HepG2 (cell line): ENCODE measurements around the gene ESYT1. TPM values are rescaled to one million over a fixed set of nuclear protein-coding genes. Genes with fewer than 3 reads are reported as not detected.

Source experiments
- ATAC-seq: fragments of 200-7000 bp; cut with Tn5 transposase; 3 replicates; pipeline ENCODE4 v1.9.1; 2020; ENCODE audit warnings: mild to moderate bottlenecking, moderate library complexity
- BruUV-seq: library from RNA; stranded (reverse); fragments of 400-500 nt; replicated peaks from 2 replicates; lab custom pipeline; 2021; lab: Mats Ljungman, UMichigan
- CTCF ChIA-PET: fragments of 300-600 bp; formaldehyde crosslinking; extraction: SDS; loops from one replicate; lab custom pipeline; 2021; ENCODE audit warnings: low total read pairs, inconsistent platforms, low intra/inter-chr PET ratio; lab: Yijun Ruan, JAX
- POLR2A ChIA-PET: fragments of 350-600 bp; sonication (Branson Sonifier 250); formaldehyde crosslinking; loops from one replicate; lab custom pipeline; 2020; ENCODE audit warnings: antibody characterized with exemption, inconsistent platforms; lab: Yijun Ruan, JAX
- DNase-seq: peaks from one replicate; pipeline ENCODE4 v3.0.0-alpha.2; 2015; ENCODE audit warnings: low spot score
- FAIRE-seq: peaks from 3 replicates; lab custom pipeline; 2011; peaks lifted over from hg19 to GRCh38; lab: Jason Lieb, UNC
- H2AFZ ChIP-seq: one replicate; pipeline ENCODE4 v1.6.1; 2011; ENCODE audit warnings: low read length, inconsistent platforms
- H3K27ac ChIP-seq: fragments of 300-600 bp; 3 replicates; pipeline ENCODE4 v1.8.0; 2011; ENCODE audit warnings: mixed run types, mild to moderate bottlenecking, mixed read lengths, low read length, inconsistent platforms; ENCODE audit not compliant: insufficient read depth; ENCODE audit errors: extremely low read length
- H3K27me3 ChIP-seq, 2 experiments: fragments of 200-600 bp in 1 of 2; 2 replicates in 1 of 2; 3 replicates in 1 of 2; pipeline versions ENCODE4 v1.6.0 to v1.8.0; 2011; ENCODE audit warnings: low read length in 2 of 2, mild to moderate bottlenecking in 2 of 2, moderate library complexity in 2 of 2, inconsistent platforms in 1 of 2; ENCODE audit not compliant: insufficient read depth in 2 of 2, control insufficient read depth in 1 of 2
- H3K36me3 ChIP-seq, 2 experiments: fragments of 200-600 bp in 1 of 2; replicated peaks in 1 of 2; 2 replicates in 1 of 2; 3 replicates in 1 of 2; pipeline versions ENCODE4 v1.5.1 to v1.8.0; 2011; ENCODE audit warnings: low read length in 2 of 2, inconsistent platforms in 1 of 2; ENCODE audit not compliant: insufficient read depth in 2 of 2, control insufficient read depth in 1 of 2
- H3K4me1 ChIP-seq: 2 replicates; pipeline ENCODE4 v1.5.1; 2012; ENCODE audit warnings: low read length, inconsistent platforms; ENCODE audit not compliant: insufficient read depth
- H3K4me2 ChIP-seq: 2 replicates; pipeline ENCODE4 v1.6.0; 2011; ENCODE audit warnings: low read depth, low read length, inconsistent platforms
- H3K4me3 ChIP-seq, 3 experiments: fragments of 200-600 bp in 1 of 3; sonication (generic), shearing (Covaris generic) in 1 of 3; replicated peaks in 1 of 3; 2 replicates each; pipeline ENCODE4 v1.5.1; 2011 to 2016; ENCODE audit warnings: low read length in 3 of 3, inconsistent platforms in 2 of 3, low read depth in 2 of 3, mild to moderate bottlenecking in 2 of 3, control low read depth in 1 of 3, mixed read lengths in 1 of 3; ENCODE audit not compliant: insufficient read depth in 1 of 3
- H3K79me2 ChIP-seq: one replicate; pipeline ENCODE4 v1.6.1; 2011; ENCODE audit warnings: low read length, inconsistent platforms; ENCODE audit not compliant: insufficient read depth
- H3K9ac ChIP-seq: 2 replicates; pipeline ENCODE4 v1.6.0; 2011; ENCODE audit warnings: mild to moderate bottlenecking, low read depth, low read length, inconsistent platforms; ENCODE audit not compliant: insufficient read depth
- H3K9me3 ChIP-seq: 2 replicates; pipeline ENCODE4 v1.5.1; 2012; ENCODE audit warnings: mild to moderate bottlenecking, low read length
- H4K20me1 ChIP-seq: 2 replicates; pipeline ENCODE4 v1.6.0; 2011; ENCODE audit warnings: inconsistent platforms, mild to moderate bottlenecking, low read length, moderate library complexity; ENCODE audit not compliant: insufficient read depth
- JARID2 ChIP-seq: sonication (generic); formaldehyde crosslinking; IDR thresholded peaks from 2 replicates; pipeline ENCODE4 v1.8.1; 2023; ENCODE audit warnings: missing genetic modification reagents, inconsistent platforms; ENCODE audit not compliant: insufficient replicate concordance
- NONO ChIP-seq, 2 experiments: fragments of 450-650 bp in 1 of 2; sonication (generic) in 1 of 2; formaldehyde crosslinking in 1 of 2; IDR thresholded peaks in 1 of 2; conservative IDR thresholded peaks in 1 of 2; 2 replicates each; pipeline versions ENCODE4 v1.6.1 to v1.8.0; 2017 to 2022; ENCODE audit warnings: mild to moderate bottlenecking in 1 of 2, missing genetic modification reagents in 1 of 2, moderate library complexity in 1 of 2
- POLR2A ChIP-seq, 2 experiments: IDR thresholded peaks; 2 replicates each; pipeline ENCODE4 v1.6.1; 2011; ENCODE audit warnings: low read depth in 2 of 2, low read length in 2 of 2, mild to moderate bottlenecking in 1 of 2, moderate library complexity in 1 of 2; ENCODE audit not compliant: insufficient read depth in 1 of 2
- RBFOX2 ChIP-seq: fragments of 200-400 bp; formaldehyde crosslinking; IDR thresholded peaks from 2 replicates; pipeline ENCODE4 v1.6.1; 2017; ENCODE audit warnings: low read depth, mild to moderate bottlenecking, low read length
- SOX6 ChIP-seq, 2 experiments: fragments of 450-650 bp in 1 of 2; sonication (generic) in 1 of 2; formaldehyde crosslinking in 1 of 2; IDR thresholded peaks; 2 replicates each; pipeline versions ENCODE4 v1.4.0 to v1.6.1; 2017 to 2020; ENCODE audit warnings: antibody characterized with exemption in 1 of 2, mild to moderate bottlenecking in 1 of 2, missing genetic modification reagents in 1 of 2
- WGBS: methylation state at CpG from one replicate; pipeline ENCODE4 v1.1.6; 2017; ENCODE audit warnings: low lambda C conversion rate; 5-methylcytosine and 5-hydroxymethylcytosine counted together
- in situ Hi-C: cut with HindIII; loops from 2 replicates; pipeline ENCODE4 v1.10.0; 2017; ENCODE audit warnings: low pct_unique_long_range_greater_than_20kb; ENCODE audit not compliant: extremely low pct_ligation_motif_present
- intact Hi-C: fragments of 100-400 bp; cut with micrococcal nuclease; formaldehyde crosslinking; loops from one replicate; pipeline ENCODE4 v1.10.0; 2022; ENCODE audit not compliant: unreplicated experiment
- polyA plus RNA-seq, 8 experiments: library from polyadenylated mRNA; depleted of rRNA in 3 of 8; stranded (reverse) in 7 of 8; unstranded in 1 of 8; fragments of >200 nt; fragmentation: Illumina TruSeq in 4 of 8; extraction: Trizol in 4 of 8; gene quantifications; 2 replicates each; pipeline versions ENCODE4 v1.2.1 to v1.2.3, GENCODE V29; 2011 to 2016; ENCODE audit warnings: low read depth in 4 of 8, missing spikeins in 1 of 8, mixed read lengths in 1 of 8; ENCODE audit not compliant: insufficient read depth in 1 of 8
- total RNA-seq, 5 experiments: library from RNA; depleted of rRNA; stranded (reverse); fragments of >200 nt; fragmentation: Illumina TruSeq; extraction: Trizol; gene quantifications; 2 replicates each; pipeline ENCODE4 v1.2.3, GENCODE V29; 2016; ENCODE audit warnings: low read depth in 1 of 5
- TF ChIP-seq, protein P1 (sequence below): sonication (generic); formaldehyde crosslinking; IDR thresholded peaks from 2 replicates; pipeline ENCODE4 v1.4.0; 2020; ENCODE audit warnings: mild to moderate bottlenecking, missing genetic modification reagents

ESYT1 gene
- total and polyA plus RNA-seq, 2 of the 13 experiments (the other 11 are each of a cell fraction or from before 2014, with no cell fraction given) = 66.9 to 71.0 TPM

DNA sequence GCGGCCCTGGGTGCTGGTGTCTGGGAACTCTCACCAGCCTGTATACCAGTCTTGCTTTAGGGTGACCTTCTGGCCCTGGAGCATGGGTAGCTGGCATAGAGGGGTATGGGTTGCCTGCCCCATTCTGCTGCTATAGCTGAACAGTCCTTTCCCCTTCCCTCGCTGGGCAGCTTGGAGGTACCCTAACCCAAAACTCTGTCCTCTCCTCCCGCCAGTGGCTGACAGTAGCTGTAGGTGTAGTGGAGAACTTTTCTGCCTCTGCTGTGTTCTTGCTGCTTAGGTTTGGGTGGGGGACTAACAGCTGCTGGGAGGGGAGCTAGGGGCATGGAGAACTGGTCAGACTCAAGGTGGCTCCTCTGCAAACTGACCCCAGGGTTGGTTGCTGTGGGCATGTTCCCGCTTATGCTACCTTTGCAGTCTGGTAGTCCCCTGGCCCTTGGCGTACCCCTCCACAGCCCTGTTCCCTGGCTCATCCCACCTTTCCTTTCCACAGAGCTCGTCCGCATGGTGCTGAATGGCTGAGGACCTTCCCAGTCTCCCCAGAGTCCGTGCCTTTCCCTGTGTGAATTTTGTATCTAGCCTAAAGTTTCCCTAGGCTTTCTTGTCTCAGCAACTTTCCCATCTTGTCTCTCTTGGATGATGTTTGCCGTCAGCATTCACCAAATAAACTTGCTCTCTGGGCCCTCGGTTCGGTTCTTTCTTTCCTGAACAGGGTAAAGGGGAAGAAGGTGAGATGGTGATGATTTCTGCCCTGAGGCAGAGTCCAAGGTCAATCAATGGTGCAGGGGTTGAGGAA, 33.0 kb downstream of the ESYT1 start:
- Histone ChIP-seq H3K9ac (no peak overlapping the region), H3K36me3 (peaks cover 29 to 52% of the 10 kb centered on the region in 2 experiments), H3K4me3 (peak overlapping the region in 1 of 3 experiments; percentile 99; a peak in 2 of 6 replicates), H3K9me3 (no peaks in the 10 kb centered on the region), H3K4me1 (peaks cover 36% of the 10 kb centered on the region), H3K27me3 (no peaks in the 10 kb centered on the region; a peak in 1 of 5 replicates), H3K79me2 (peaks cover 25% of the 10 kb centered on the region), H2AFZ (no peak overlapping the region), H4K20me1 (peaks cover 28% of the 10 kb centered on the region), H3K27ac (peak overlapping the region; percentile 18), H3K4me2 (peak overlapping the region; percentile 83)
- POLR2A ChIA-PET = interaction anchor here (0.8 to 3.4 kb wide), 10 partner anchors 9 to 61 kb away, joined by 3 to 24 read pairs (median 6); partner anchors contain the start of genes ESYT1, MYL6B, RNF41 and SMARCC2
- TF ChIP-seq NONO (IDR thresholded peaks at IDR 0.05) (no peak), NONO (CRISPR knock-in tag; conservative IDR thresholded peaks at IDR 0.05) (0 out of 2 replicates have a peak, but pooled peaks have one; percentile 29), SOX6 (IDR thresholded peaks at IDR 0.05) (no peak), SOX6 (CRISPR knock-in tag; IDR thresholded peaks at IDR 0.05) (no peak), RBFOX2 (peak; percentile 49; the same call in 1 of the 2 replicates), JARID2 (CRISPR knock-in tag) (no peak), POLR2A (IDR thresholded peaks at IDR 0.05; ENCODE audit: insufficient read depth in 1 of 2, low read depth in 2 of 2, low read length in 2 of 2) (peak in 1 of 2 experiments; percentile 49; a peak in 2 of 4 replicates)
- TF ChIP-seq, protein P1, sequence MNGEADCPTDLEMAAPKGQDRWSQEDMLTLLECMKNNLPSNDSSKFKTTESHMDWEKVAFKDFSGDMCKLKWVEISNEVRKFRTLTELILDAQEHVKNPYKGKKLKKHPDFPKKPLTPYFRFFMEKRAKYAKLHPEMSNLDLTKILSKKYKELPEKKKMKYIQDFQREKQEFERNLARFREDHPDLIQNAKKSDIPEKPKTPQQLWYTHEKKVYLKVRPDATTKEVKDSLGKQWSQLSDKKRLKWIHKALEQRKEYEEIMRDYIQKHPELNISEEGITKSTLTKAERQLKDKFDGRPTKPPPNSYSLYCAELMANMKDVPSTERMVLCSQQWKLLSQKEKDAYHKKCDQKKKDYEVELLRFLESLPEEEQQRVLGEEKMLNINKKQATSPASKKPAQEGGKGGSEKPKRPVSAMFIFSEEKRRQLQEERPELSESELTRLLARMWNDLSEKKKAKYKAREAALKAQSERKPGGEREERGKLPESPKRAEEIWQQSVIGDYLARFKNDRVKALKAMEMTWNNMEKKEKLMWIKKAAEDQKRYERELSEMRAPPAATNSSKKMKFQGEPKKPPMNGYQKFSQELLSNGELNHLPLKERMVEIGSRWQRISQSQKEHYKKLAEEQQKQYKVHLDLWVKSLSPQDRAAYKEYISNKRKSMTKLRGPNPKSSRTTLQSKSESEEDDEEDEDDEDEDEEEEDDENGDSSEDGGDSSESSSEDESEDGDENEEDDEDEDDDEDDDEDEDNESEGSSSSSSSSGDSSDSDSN (CRISPR knock-in tag) = peak; percentile 9; the same call in 1 of the 2 replicates
- FAIRE-seq = no peak
- WGBS = 84% methylated on average over 11 of the region's 11 CpGs
- no peak for DNase-seq
- intact Hi-C loops = no loop called here
- ATAC-seq = no peak
- no TSS peak for BruUV-seq
- in situ Hi-C loops = no loop called here
- CTCF ChIA-PET = no interaction called here
